ENCODE data around the gene TBC1D20.
"Not testable (repeated sequence)": the region's sequence is repeated elsewhere in the genome, so short reads cannot be mapped to it uniquely, and the experiment has no call there.

TBC1D20 gene

GRCh38 chr20:462199-462991 is at the start of gene TBC1D20:
Gene TBC1D20 (minus strand): TSS chr20:462533. CDS start chr20:462405, 128 bp downstream.
- peak within 1 kb of the TSS; percentile 82 for H3K9ac ChIP-seq (ENCODE audit: low read length)
- H3K27me3 ChIP-seq (ENCODE audit: control insufficient read depth, insufficient read depth, low read length), result no peaks in the 10 kb centered on the region
- peak within 1 kb of the TSS; percentile 86 for H3K27ac ChIP-seq (ENCODE audit: low read depth, low read length)
- H3K4me3 ChIP-seq (ENCODE audit: low read length), result peak within 1 kb of the TSS; percentile 72
- no peaks in the 10 kb centered on the region for H3K36me3 ChIP-seq (ENCODE audit: control insufficient read depth, insufficient read depth, low read length)
- peaks cover 12% of the 10 kb centered on the region for H3K4me1 ChIP-seq (ENCODE audit: control insufficient read depth, insufficient read depth, low read length)

- H3K9ac ChIP-seq (ENCODE audit: low read length); H3K27ac ChIP-seq (ENCODE audit: low read depth, low read length); H3K4me1 ChIP-seq (ENCODE audit: control insufficient read depth, insufficient read depth, low read length); H3K27me3 ChIP-seq (ENCODE audit: control insufficient read depth, insufficient read depth, low read length); H3K4me3 ChIP-seq (ENCODE audit: low read length): not testable (repeated sequence)
- H3K36me3 ChIP-seq (ENCODE audit: control insufficient read depth, insufficient read depth, low read length), result peaks cover 13% of the 10 kb centered on the region
These were observed 48.2 kb upstream of the TBC1D20 start for GRCh38 chr20:510328-511057.

GRCh38 chr20:508364-508787 is 46.0 kb upstream of the TBC1D20 start:
- not testable (repeated sequence) for H3K27me3 ChIP-seq (ENCODE audit: control insufficient read depth, insufficient read depth, low read length); H3K4me3 ChIP-seq (ENCODE audit: low read length); H3K4me1 ChIP-seq (ENCODE audit: control insufficient read depth, insufficient read depth, low read length); H3K27ac ChIP-seq (ENCODE audit: low read depth, low read length); H3K9ac ChIP-seq (ENCODE audit: low read length)
- peaks cover 13% of the 10 kb centered on the region for H3K36me3 ChIP-seq (ENCODE audit: control insufficient read depth, insufficient read depth, low read length)

- no peak overlapping the region for H3K9ac ChIP-seq (ENCODE audit: low read length)
- H3K4me1 ChIP-seq (ENCODE audit: control insufficient read depth, insufficient read depth, low read length), result peaks cover 3% of the 10 kb centered on the region
- H3K36me3 ChIP-seq (ENCODE audit: control insufficient read depth, insufficient read depth, low read length), result peaks cover 14% of the 10 kb centered on the region
- H3K27me3 ChIP-seq (ENCODE audit: control insufficient read depth, insufficient read depth, low read length), result no peaks in the 10 kb centered on the region
- H3K4me3 ChIP-seq (ENCODE audit: low read length), result no peak overlapping the region
- no peak overlapping the region for H3K27ac ChIP-seq (ENCODE audit: low read depth, low read length)
These were observed 45.5 kb upstream of the TBC1D20 start for GRCh38 chr20:507761-508332.

- no peak overlapping the region for H3K27ac ChIP-seq (ENCODE audit: low read depth, low read length)
- H3K27me3 ChIP-seq (ENCODE audit: control insufficient read depth, insufficient read depth, low read length), result no peaks in the 10 kb centered on the region
- peaks cover 16% of the 10 kb centered on the region for H3K36me3 ChIP-seq (ENCODE audit: control insufficient read depth, insufficient read depth, low read length)
These were observed 44.8 kb upstream of the TBC1D20 start for GRCh38 chr20:507006-507758.

GRCh38 chr20:504632-505075 is 42.3 kb upstream of the TBC1D20 start:
- no peaks in the 10 kb centered on the region for H3K27me3 ChIP-seq (ENCODE audit: control insufficient read depth, insufficient read depth, low read length)
- no peak overlapping the region for H3K9ac ChIP-seq (ENCODE audit: low read length)
- peaks cover 16% of the 10 kb centered on the region for H3K36me3 ChIP-seq (ENCODE audit: control insufficient read depth, insufficient read depth, low read length)
- H3K27ac ChIP-seq (ENCODE audit: low read depth, low read length), result no peak overlapping the region
- H3K4me3 ChIP-seq (ENCODE audit: low read length), result no peak overlapping the region
- H3K4me1 ChIP-seq (ENCODE audit: control insufficient read depth, insufficient read depth, low read length), result peaks cover 3% of the 10 kb centered on the region

More at GRCh38 chr20:507006-507758, 44.8 kb upstream of the TBC1D20 start:
- H3K9ac ChIP-seq (ENCODE audit: low read length), result no peak overlapping the region
- H3K4me3 ChIP-seq (ENCODE audit: low read length), result no peak overlapping the region
- peaks cover 3% of the 10 kb centered on the region for H3K4me1 ChIP-seq (ENCODE audit: control insufficient read depth, insufficient read depth, low read length)

GRCh38 chr20:503048-503737 is 40.9 kb upstream of the TBC1D20 start:
- Histone ChIP-seq H3K27me3 (ENCODE audit: control insufficient read depth, insufficient read depth, low read length) (no peaks in the 10 kb centered on the region), H3K9ac (ENCODE audit: low read length) (no peak overlapping the region), H3K4me3 (ENCODE audit: low read length) (no peak overlapping the region), H3K27ac (ENCODE audit: low read depth, low read length) (no peak overlapping the region), H3K36me3 (ENCODE audit: control insufficient read depth, insufficient read depth, low read length) (peaks cover 28% of the 10 kb centered on the region), H3K4me1 (ENCODE audit: control insufficient read depth, insufficient read depth, low read length) (peaks cover 2% of the 10 kb centered on the region)

GRCh38 chr20:497979-498378 is 35.6 kb upstream of the TBC1D20 start:
- peaks cover 21% of the 10 kb centered on the region for H3K36me3 ChIP-seq (ENCODE audit: control insufficient read depth, insufficient read depth, low read length)
- H3K27ac ChIP-seq (ENCODE audit: low read depth, low read length), result no peak overlapping the region
- no peak overlapping the region for H3K9ac ChIP-seq (ENCODE audit: low read length)
- no peaks in the 10 kb centered on the region for H3K4me1 ChIP-seq (ENCODE audit: control insufficient read depth, insufficient read depth, low read length)
- H3K27me3 ChIP-seq (ENCODE audit: control insufficient read depth, insufficient read depth, low read length), result no peaks in the 10 kb centered on the region
- no peak overlapping the region for H3K4me3 ChIP-seq (ENCODE audit: low read length)

GRCh38 chr20:496126-496696 is 33.9 kb upstream of the TBC1D20 start:
- H3K36me3 ChIP-seq (ENCODE audit: control insufficient read depth, insufficient read depth, low read length), result peaks cover 20% of the 10 kb centered on the region
- H3K9ac ChIP-seq (ENCODE audit: low read length), result no peak overlapping the region
- no peak overlapping the region for H3K27ac ChIP-seq (ENCODE audit: low read depth, low read length)
- H3K4me3 ChIP-seq (ENCODE audit: low read length), result no peak overlapping the region
- H3K4me1 ChIP-seq (ENCODE audit: control insufficient read depth, insufficient read depth, low read length), result no peaks in the 10 kb centered on the region
- no peaks in the 10 kb centered on the region for H3K27me3 ChIP-seq (ENCODE audit: control insufficient read depth, insufficient read depth, low read length)

- H3K27me3 ChIP-seq (ENCODE audit: control insufficient read depth, insufficient read depth, low read length), result no peaks in the 10 kb centered on the region
- H3K4me1 ChIP-seq (ENCODE audit: control insufficient read depth, insufficient read depth, low read length), result no peaks in the 10 kb centered on the region
- no peak overlapping the region for H3K27ac ChIP-seq (ENCODE audit: low read depth, low read length)
- H3K4me3 ChIP-seq (ENCODE audit: low read length), result no peak overlapping the region
- H3K9ac ChIP-seq (ENCODE audit: low read length), result no peak overlapping the region
- H3K36me3 ChIP-seq (ENCODE audit: control insufficient read depth, insufficient read depth, low read length), result peaks cover 20% of the 10 kb centered on the region
These were observed 29.8 kb upstream of the TBC1D20 start for GRCh38 chr20:492159-492558.

GRCh38 chr20:487655-488054 is 25.3 kb upstream of the TBC1D20 start:
- Histone ChIP-seq H3K36me3 (ENCODE audit: control insufficient read depth, insufficient read depth, low read length) (peaks cover 37% of the 10 kb centered on the region), H3K4me1 (ENCODE audit: control insufficient read depth, insufficient read depth, low read length) (no peaks in the 10 kb centered on the region), H3K27ac (ENCODE audit: low read depth, low read length) (no peak overlapping the region), H3K27me3 (ENCODE audit: control insufficient read depth, insufficient read depth, low read length) (no peaks in the 10 kb centered on the region), H3K4me3 (ENCODE audit: low read length) (no peak overlapping the region), H3K9ac (ENCODE audit: low read length) (no peak overlapping the region)
